Trophoblast cell (in vitro differentiated cells and primary cell): ENCODE data around the gene RDH8.

Source experiments
- DNase-seq, 2 donors: peaks; one replicate each; pipeline ENCODE4 v3.0.0-alpha.2; 2016
- H2AFZ ChIP-seq: 2 replicates; pipeline ENCODE4 v1.6.1; 2013; ENCODE audit warnings: low read length, moderate library complexity, mild to moderate bottlenecking; ENCODE audit not compliant: insufficient read depth, poor library complexity
- H2AK5ac ChIP-seq: 2 replicates; pipeline ENCODE4 v1.6.1; 2013; ENCODE audit warnings: mild to moderate bottlenecking, low read length
- H2BK120ac ChIP-seq: 2 replicates; pipeline ENCODE4 v1.6.1; 2013; ENCODE audit warnings: low read length, mild to moderate bottlenecking, moderate library complexity; ENCODE audit not compliant: insufficient read depth, poor library complexity
- H2BK12ac ChIP-seq: 2 replicates; pipeline ENCODE4 v1.6.1; 2013; ENCODE audit warnings: mild to moderate bottlenecking, low read length, moderate library complexity
- H2BK5ac ChIP-seq: 2 replicates; pipeline ENCODE4 v1.6.1; 2013; ENCODE audit warnings: low read length, low read depth, moderate library complexity, mild to moderate bottlenecking; ENCODE audit not compliant: poor library complexity
- H3K14ac ChIP-seq: 2 replicates; pipeline ENCODE4 v1.6.1; 2013; ENCODE audit warnings: mild to moderate bottlenecking, low read length
- H3K18ac ChIP-seq: 2 replicates; pipeline ENCODE4 v1.6.1; 2013; ENCODE audit warnings: mild to moderate bottlenecking, low read length
- H3K23ac ChIP-seq: 2 replicates; pipeline ENCODE4 v1.6.1; 2013; ENCODE audit warnings: low read length
- H3K27ac ChIP-seq: 2 replicates; pipeline ENCODE4 v1.5.1; 2013; ENCODE audit warnings: low read depth, mild to moderate bottlenecking, inconsistent platforms, low read length, moderate library complexity
- H3K27me3 ChIP-seq: 2 replicates; pipeline ENCODE4 v1.6.1; 2013; ENCODE audit warnings: inconsistent platforms, mild to moderate bottlenecking, low read length, moderate library complexity; ENCODE audit not compliant: insufficient read depth
- H3K36me3 ChIP-seq, 2 experiments: 1 replicate in 1 of 2; 2 replicates in 1 of 2; pipeline ENCODE4 v1.6.1; 2013; ENCODE audit warnings: low read length in 2 of 2, mild to moderate bottlenecking in 2 of 2, moderate library complexity in 1 of 2; ENCODE audit not compliant: insufficient read depth in 2 of 2, control insufficient read depth in 1 of 2
- H3K4ac ChIP-seq: 2 replicates; pipeline ENCODE4 v1.6.1; 2013; ENCODE audit warnings: low read depth, mild to moderate bottlenecking, low read length, moderate library complexity
- H3K4me1 ChIP-seq, 2 experiments: 1 replicate in 1 of 2; 2 replicates in 1 of 2; pipeline ENCODE4 v1.6.1; 2013; ENCODE audit warnings: low read length in 2 of 2, mild to moderate bottlenecking in 2 of 2, moderate library complexity in 1 of 2; ENCODE audit not compliant: insufficient read depth in 2 of 2, control insufficient read depth in 1 of 2
- H3K4me2 ChIP-seq: 2 replicates; pipeline ENCODE4 v1.6.1; 2013; ENCODE audit warnings: inconsistent platforms, mild to moderate bottlenecking, low read length, moderate library complexity
- H3K4me3 ChIP-seq: 2 replicates; pipeline ENCODE4 v1.5.1; 2013; ENCODE audit warnings: mild to moderate bottlenecking, low read depth, low read length, inconsistent platforms
- H3K79me1 ChIP-seq: one replicate; pipeline ENCODE4 v1.6.1; 2013; ENCODE audit warnings: low read length
- H3K79me2 ChIP-seq: 2 replicates; pipeline ENCODE4 v1.6.1; 2013; ENCODE audit warnings: low read length, mild to moderate bottlenecking; ENCODE audit not compliant: control insufficient read depth, insufficient read depth, poor library complexity
- H3K9ac ChIP-seq: 2 replicates; pipeline ENCODE4 v1.6.1; 2013; ENCODE audit warnings: mild to moderate bottlenecking, low read length
- H3K9me3 ChIP-seq: 2 replicates; pipeline ENCODE4 v1.6.1; 2013; ENCODE audit warnings: low read depth, mild to moderate bottlenecking, control low read depth, inconsistent platforms, low read length; ENCODE audit not compliant: insufficient read depth
- H4K12ac ChIP-seq: 2 replicates; pipeline ENCODE4 v1.6.1; 2013; ENCODE audit warnings: low read depth, mild to moderate bottlenecking, low read length, moderate library complexity
- H4K8ac ChIP-seq: 2 replicates; pipeline ENCODE4 v1.6.1; 2013; ENCODE audit warnings: low read depth, mild to moderate bottlenecking, low read length, moderate library complexity
- H4K91ac ChIP-seq: one replicate; pipeline ENCODE4 v1.6.1; 2013; ENCODE audit warnings: low read depth, mild to moderate bottlenecking, low read length, moderate library complexity
- WGBS: extraction: QIAGEN DNeasy Blood & Tissue Kit; methylation state at CpG from one replicate; pipeline ENCODE4 v1.1.7; 2013; ENCODE audit warnings: missing lambda C conversion rate; ENCODE audit not compliant: insufficient read length, insufficient coverage; ENCODE audit errors: extremely low coverage; 5-methylcytosine and 5-hydroxymethylcytosine counted together

The RDH8 gene

GRCh38 chr19:10008184-10008765, 5.0 kb upstream of the RDH8 start:
- H3K9me3 ChIP-seq: no peaks in the 10 kb centered on the region
- no peak overlapping the region for H4K8ac ChIP-seq
- H3K36me3 ChIP-seq: no peaks in the 10 kb centered on the region

DNA sequence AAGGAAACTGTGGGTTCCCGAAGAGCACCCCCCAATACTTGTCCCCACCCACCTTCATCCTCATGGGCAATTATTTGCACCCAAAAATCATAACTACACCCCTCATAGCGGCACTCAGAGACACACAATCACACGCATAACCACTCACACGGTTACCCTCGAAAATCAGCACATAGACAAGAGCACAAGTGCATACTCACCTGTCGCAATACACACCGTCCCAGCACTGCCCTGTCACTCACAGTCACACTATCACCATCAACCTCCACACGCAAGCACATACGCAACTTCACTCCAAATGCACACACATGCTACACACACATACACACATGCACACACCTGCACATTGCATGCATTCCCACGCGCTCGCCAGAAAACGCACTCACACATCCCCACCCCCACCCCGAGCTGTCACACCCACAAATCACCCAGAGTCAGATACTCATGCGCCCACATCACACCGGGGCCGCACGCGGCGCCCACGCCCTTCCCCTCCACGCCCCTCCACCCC, 3.5 kb upstream of the RDH8 start:
- Histone ChIP-seq H3K4me2 (no peak overlapping the region), H2AFZ (no peak overlapping the region), H3K18ac (no peak overlapping the region), H2AK5ac (no peak overlapping the region), H3K14ac (no peak overlapping the region), H3K79me2 (no peaks in the 10 kb centered on the region), H4K12ac (no peak overlapping the region), H2BK12ac (no peak overlapping the region), H3K4ac (no peak overlapping the region), H4K91ac (no peak overlapping the region), H2BK5ac (no peak overlapping the region), H4K8ac (no peak overlapping the region), H3K9ac (no peak overlapping the region), H3K9me3 (no peaks in the 10 kb centered on the region), H3K79me1 (no peaks in the 10 kb centered on the region), H3K36me3 (no peaks in the 10 kb centered on the region), H3K27me3 (peaks cover 24% of the 10 kb centered on the region), H3K4me1 (peaks cover 0 to 3% of the 10 kb centered on the region in 2 experiments), H3K23ac (no peak overlapping the region), H3K27ac (no peak overlapping the region), H2BK120ac (no peak overlapping the region), H3K4me3 (peak overlapping the region; percentile 22)
- no peak for DNase-seq
- no CpG with 5 or more reads among the region's 22 CpGs for WGBS

More at GRCh38 chr19:10008184-10008765, 5.0 kb upstream of the RDH8 start:
- H3K79me2 ChIP-seq: no peaks in the 10 kb centered on the region
- H2AK5ac ChIP-seq: no peak overlapping the region
- no peak overlapping the region for H4K91ac ChIP-seq
- no peak overlapping the region for H2AFZ ChIP-seq
- no peak overlapping the region for H2BK120ac ChIP-seq
- no peak overlapping the region for H3K23ac ChIP-seq
- H4K12ac ChIP-seq: no peak overlapping the region
- H3K4ac ChIP-seq: no peak overlapping the region
- H3K18ac ChIP-seq: no peak overlapping the region
- H3K79me1 ChIP-seq: no peaks in the 10 kb centered on the region
- peaks cover 24% of the 10 kb centered on the region for H3K27me3 ChIP-seq
- WGBS: no CpG with 5 or more reads among the region's 11 CpGs
- H3K4me3 ChIP-seq: no peak overlapping the region
- no peak overlapping the region for H3K27ac ChIP-seq
- H3K14ac ChIP-seq: no peak overlapping the region
- H3K9ac ChIP-seq: no peak overlapping the region
- DNase-seq: no peak
- no peak overlapping the region for H2BK12ac ChIP-seq
- peaks cover 0 to 3% of the 10 kb centered on the region in 2 experiments for H3K4me1 ChIP-seq
- no peak overlapping the region for H2BK5ac ChIP-seq
- H3K4me2 ChIP-seq: no peak overlapping the region

GRCh38 chr19:10010247-10010691, 3.0 kb upstream of the RDH8 start, which contains the start of gene COL5A3:
TSS of gene COL5A3 (minus strand) at chr19:10010504. CDS start at chr19:10010385, 119 bp downstream.
- H2BK5ac ChIP-seq: no peak within 1 kb of the TSS
- DNase-seq: no peak
- H4K8ac ChIP-seq: no peak within 1 kb of the TSS
- H3K79me1 ChIP-seq: no peaks in the 10 kb centered on the region
- no peak within 1 kb of the TSS for H3K9ac ChIP-seq
- H3K14ac ChIP-seq: no peak within 1 kb of the TSS
- no peak within 1 kb of the TSS for H2BK12ac ChIP-seq
- H3K4me2 ChIP-seq: no peak within 1 kb of the TSS
- H3K79me2 ChIP-seq: no peaks in the 10 kb centered on the region
- no peak within 1 kb of the TSS for H3K23ac ChIP-seq
- H3K36me3 ChIP-seq: no peaks in the 10 kb centered on the region
- no CpG with 5 or more reads among the region's 38 CpGs for WGBS
- H2AFZ ChIP-seq: no peak within 1 kb of the TSS
- H3K4ac ChIP-seq: no peak within 1 kb of the TSS
- H2AK5ac ChIP-seq: no peak within 1 kb of the TSS
- no peak within 1 kb of the TSS for H3K27ac ChIP-seq
- no peaks in the 10 kb centered on the region for H3K9me3 ChIP-seq
- peaks cover 0 to 3% of the 10 kb centered on the region in 2 experiments for H3K4me1 ChIP-seq
- no peak within 1 kb of the TSS for H4K91ac ChIP-seq
- peaks cover 24% of the 10 kb centered on the region for H3K27me3 ChIP-seq
- H3K18ac ChIP-seq: no peak within 1 kb of the TSS
- H4K12ac ChIP-seq: no peak within 1 kb of the TSS
- peak within 1 kb of the TSS; percentile 22 for H3K4me3 ChIP-seq
- H2BK120ac ChIP-seq: no peak within 1 kb of the TSS

GRCh38 chr19:10010939-10011338, 2.3 kb upstream of the RDH8 start:
- WGBS: no CpG with 5 or more reads among the region's 9 CpGs
- Histone ChIP-seq H2AK5ac (no peak overlapping the region), H3K9me3 (no peaks in the 10 kb centered on the region), H3K9ac (no peak overlapping the region), H2BK120ac (no peak overlapping the region), H3K18ac (no peak overlapping the region), H3K27ac (no peak overlapping the region), H3K4me2 (no peak overlapping the region), H3K4ac (no peak overlapping the region), H2BK5ac (no peak overlapping the region), H3K14ac (no peak overlapping the region), H4K12ac (no peak overlapping the region), H3K36me3 (no peaks in the 10 kb centered on the region), H3K4me1 (peaks cover 0 to 3% of the 10 kb centered on the region in 2 experiments), H3K79me2 (no peaks in the 10 kb centered on the region), H4K91ac (no peak overlapping the region), H3K23ac (no peak overlapping the region), H3K79me1 (no peaks in the 10 kb centered on the region), H2BK12ac (no peak overlapping the region), H4K8ac (no peak overlapping the region), H2AFZ (no peak overlapping the region), H3K27me3 (peaks cover 24% of the 10 kb centered on the region), H3K4me3 (no peak overlapping the region)
- no peak for DNase-seq
